KOPT-K1 (cell line): ENCODE measurements around the gene CFAP92.

Experiments used
- H3K27ac ChIP-seq: fragments of 200-600 bp; sonication (generic); 2 replicates; pipeline ENCODE4 v1.5.1; 2016; ENCODE audit warnings: antibody characterized with exemption, mild to moderate bottlenecking, low read depth, low read length; ENCODE audit not compliant: poor library complexity, severe bottlenecking
- H3K36me3 ChIP-seq: fragments of 200-600 bp; sonication (generic); 2 replicates; pipeline ENCODE4 v1.5.1; 2017; ENCODE audit warnings: antibody characterized with exemption, mild to moderate bottlenecking, low read length, moderate library complexity; ENCODE audit not compliant: insufficient read depth
- H3K9me3 ChIP-seq: fragments of 200-600 bp; sonication (generic); 2 replicates; pipeline ENCODE4 v1.5.1; 2017; ENCODE audit warnings: antibody characterized with exemption, low read length, mild to moderate bottlenecking; ENCODE audit not compliant: insufficient read depth, poor library complexity, severe bottlenecking

CFAP92 gene

GRCh38 chr3:128929364-128929763 lies 64.5 kb downstream of the CFAP92 start:
- H3K27ac ChIP-seq = no peak overlapping the region
- peaks cover 42% of the 10 kb centered on the region for H3K9me3 ChIP-seq
- no peaks in the 10 kb centered on the region for H3K36me3 ChIP-seq

- Histone ChIP-seq H3K9me3 (peaks cover 75% of the 10 kb centered on the region), H3K27ac (peak overlapping the region; percentile 80), H3K36me3 (peaks cover 23% of the 10 kb centered on the region)
Observed at GRCh38 chr3:128923986-128924385, 69.9 kb downstream of the CFAP92 start.

- peaks cover 27% of the 10 kb centered on the region for H3K36me3 ChIP-seq
- H3K9me3 ChIP-seq = peaks cover 79% of the 10 kb centered on the region
- peak overlapping the region; percentile 80 for H3K27ac ChIP-seq
Observed at GRCh38 chr3:128923576-128923975, 70.3 kb downstream of the CFAP92 start.

GRCh38 chr3:128922804-128923459 lies 70.9 kb downstream of the CFAP92 start:
- peaks cover 75% of the 10 kb centered on the region for H3K9me3 ChIP-seq
- peak overlapping the region; percentile 80 for H3K27ac ChIP-seq
- H3K36me3 ChIP-seq = peaks cover 34% of the 10 kb centered on the region

GRCh38 chr3:128919988-128920387 lies 73.9 kb downstream of the CFAP92 start:
- Histone ChIP-seq H3K9me3 (peaks cover 48% of the 10 kb centered on the region), H3K27ac (no peak overlapping the region), H3K36me3 (peaks cover 63% of the 10 kb centered on the region)

GRCh38 chr3:128917291-128917690 lies 76.6 kb downstream of the CFAP92 start:
- peaks cover 35% of the 10 kb centered on the region for H3K9me3 ChIP-seq
- H3K36me3 ChIP-seq = peaks cover 90% of the 10 kb centered on the region
- H3K27ac ChIP-seq = no peak overlapping the region

- Histone ChIP-seq H3K36me3 (peaks cover 100% of the 10 kb centered on the region), H3K9me3 (peaks cover 16% of the 10 kb centered on the region), H3K27ac (no peak overlapping the region)
Observed at GRCh38 chr3:128914966-128915645, 78.8 kb downstream of the CFAP92 start.

GRCh38 chr3:128911911-128912310 lies 82.0 kb downstream of the CFAP92 start:
- Histone ChIP-seq H3K9me3 (no peaks in the 10 kb centered on the region), H3K36me3 (peaks cover 100% of the 10 kb centered on the region)

GRCh38 chr3:128910006-128910405 lies 83.9 kb downstream of the CFAP92 start:
- no peaks in the 10 kb centered on the region for H3K9me3 ChIP-seq
- H3K36me3 ChIP-seq = peaks cover 100% of the 10 kb centered on the region
- H3K27ac ChIP-seq = no peak overlapping the region

More at GRCh38 chr3:128911911-128912310, 82.0 kb downstream of the CFAP92 start:
- H3K27ac ChIP-seq = no peak overlapping the region

GRCh38 chr3:128908951-128909350 lies 84.9 kb downstream of the CFAP92 start:
- Histone ChIP-seq H3K36me3 (peaks cover 100% of the 10 kb centered on the region), H3K27ac (no peak overlapping the region), H3K9me3 (no peaks in the 10 kb centered on the region)

GRCh38 chr3:128907706-128908445 lies 86.0 kb downstream of the CFAP92 start:
- Histone ChIP-seq H3K9me3 (no peaks in the 10 kb centered on the region), H3K27ac (no peak overlapping the region), H3K36me3 (peaks cover 100% of the 10 kb centered on the region)

- Histone ChIP-seq H3K9me3 (no peaks in the 10 kb centered on the region), H3K27ac (no peak overlapping the region), H3K36me3 (peaks cover 100% of the 10 kb centered on the region)
Observed at GRCh38 chr3:128906804-128907525, 86.9 kb downstream of the CFAP92 start.

GRCh38 chr3:128906031-128906803 lies 87.7 kb downstream of the CFAP92 start:
- no peaks in the 10 kb centered on the region for H3K9me3 ChIP-seq
- no peak overlapping the region for H3K27ac ChIP-seq
- peaks cover 100% of the 10 kb centered on the region for H3K36me3 ChIP-seq

- no peak overlapping the region for H3K27ac ChIP-seq
- H3K9me3 ChIP-seq = no peaks in the 10 kb centered on the region
- peaks cover 100% of the 10 kb centered on the region for H3K36me3 ChIP-seq
Observed at GRCh38 chr3:128903501-128903900, 90.4 kb downstream of the CFAP92 start.
